Right lobe of liver (tissue), 4 donors: ENCODE results near the gene PLSCR4.

Experiments used
- CTCF ChIP-seq, 4 donors: fragments of 200-600 bp in 3 of 4; fragments of 450-650 bp in 1 of 4; IDR thresholded peaks; one replicate each; pipeline versions ENCODE4 v1.5.1 to v1.8.0; 2016 to 2022; ENCODE audit warnings: antibody characterized with exemption in 4 of 4, mild to moderate bottlenecking in 2 of 4
- POLR2A ChIP-seq: fragments of 450-650 bp; IDR thresholded peaks from one replicate; pipeline ENCODE4 v1.6.1; 2017; ENCODE audit warnings: antibody characterized with exemption, mild to moderate bottlenecking
- donor health status: DM: no; HTN: no; CAD: no.
- donor health status: DM: no; HTN: no; CAD: no.
- donor health status: DM: no; HTN: yes; CAD: no.

- TF ChIP-seq CTCF (IDR thresholded peaks at IDR 0.05) = no peak
- no peak for TF ChIP-seq POLR2A
Observed at GRCh38 chr3:146195030-146195429, 55.9 kb downstream of the PLSCR4 start.
